ENCODE data around the gene C19orf53.

C19orf53 gene

DNA sequence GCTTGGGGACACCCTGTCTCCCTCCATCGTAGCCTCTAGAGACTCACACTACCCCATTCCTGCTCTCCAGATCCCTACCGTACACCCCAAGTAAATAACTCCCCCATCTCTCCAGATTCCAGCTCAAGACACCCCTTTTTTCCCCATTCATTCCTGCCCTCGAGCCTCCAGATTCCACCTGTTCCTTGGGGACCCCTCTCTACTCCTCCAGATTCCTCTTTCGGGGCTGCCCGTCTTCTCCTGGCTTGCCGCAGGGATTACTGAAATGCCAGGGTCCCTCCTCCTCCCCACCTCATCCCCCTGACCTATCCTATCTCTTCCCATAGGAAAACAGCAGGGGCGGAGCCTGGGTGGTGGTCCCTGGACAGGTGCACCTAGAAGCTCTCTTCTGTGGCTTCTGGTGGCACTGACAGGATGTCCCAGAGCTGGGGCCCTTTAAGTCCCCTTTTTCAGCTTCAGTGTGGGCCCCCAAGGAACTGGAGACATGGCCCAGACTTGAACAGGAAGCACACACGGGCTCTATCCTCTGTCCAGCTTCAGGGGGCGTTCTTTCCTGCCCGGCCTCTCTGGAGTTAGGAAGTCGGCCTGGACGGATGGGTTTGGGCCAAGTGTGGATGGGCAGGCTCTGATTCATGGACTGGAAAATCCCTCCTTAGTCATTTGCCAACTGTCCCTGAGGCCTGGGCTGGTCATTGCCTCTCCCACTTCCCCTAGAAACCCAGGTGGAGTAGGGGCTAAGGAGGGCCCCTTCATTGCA is 22.2 kb downstream of the C19orf53 start:
- DNase-seq: no peak

GRCh38 chr19:13797058-13797440 is 22.8 kb downstream of the C19orf53 start:
- no peak for DNase-seq

DNA sequence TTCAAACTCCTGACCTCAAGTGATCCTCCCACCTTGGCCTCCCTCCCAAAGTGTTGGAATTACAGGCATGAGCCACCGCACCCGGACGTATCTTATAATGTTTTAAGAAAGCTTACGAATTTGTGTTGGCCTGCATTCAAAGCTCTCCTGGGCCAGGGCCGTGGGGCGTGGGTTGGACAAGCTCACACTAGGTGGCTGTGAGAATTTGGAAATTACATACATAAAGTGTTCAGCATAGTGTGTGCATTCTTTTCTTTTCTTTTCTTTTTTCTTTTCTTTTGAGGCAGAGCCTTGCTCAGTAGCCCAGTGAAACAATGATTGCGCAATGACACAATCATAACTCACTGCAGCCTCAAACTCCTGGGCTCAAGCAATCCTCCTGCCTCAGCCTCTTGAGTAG is 23.6 kb downstream of the C19orf53 start:
- DNase-seq: no peak

DNA sequence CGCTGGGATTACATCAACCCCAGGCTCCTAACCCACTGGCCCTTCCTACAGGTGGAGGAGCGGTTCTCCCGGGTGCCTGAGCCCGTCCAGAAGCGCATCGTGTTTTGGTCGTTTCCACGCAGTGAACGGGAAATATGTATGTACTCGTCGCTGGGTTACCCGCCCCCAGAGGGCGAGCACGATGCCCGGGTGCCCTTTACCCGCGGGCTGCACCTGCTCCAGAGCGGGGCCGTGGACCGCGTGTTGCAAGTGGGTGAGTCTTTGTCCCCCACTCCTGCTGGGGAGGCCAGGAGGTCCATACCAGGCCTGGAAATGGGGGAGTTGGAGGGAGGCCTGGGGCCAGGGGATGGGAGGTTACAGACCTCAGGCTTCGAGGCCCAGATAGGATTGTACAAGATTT is 25.4 kb downstream of the C19orf53 start:
- DNase-seq: no peak

- DNase-seq: no peak
These were observed 28.8 kb downstream of the C19orf53 start for GRCh38 chr19:13803038-13803437.

GRCh38 chr19:13804830-13805683 is 30.8 kb downstream of the C19orf53 start:
- DNase-seq: no peak

DNA sequence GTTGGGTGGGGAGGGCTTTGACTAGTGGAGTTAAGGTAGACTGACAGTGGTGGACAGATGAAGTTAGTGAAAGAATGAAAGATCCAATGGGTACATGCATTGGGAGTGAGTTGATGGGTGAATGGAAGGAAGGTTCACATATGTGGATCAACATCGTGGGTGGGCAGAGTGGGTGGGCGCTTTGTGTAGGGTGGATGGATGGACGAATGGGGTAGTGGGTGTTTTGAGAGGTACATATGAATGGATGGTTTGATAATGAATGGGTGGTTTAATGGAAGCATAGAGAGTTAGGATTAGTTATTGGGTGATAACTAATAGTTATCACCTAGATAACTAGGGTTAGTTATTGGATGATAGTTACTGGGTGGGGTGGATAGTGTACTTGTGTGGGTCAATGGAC is 32.5 kb downstream of the C19orf53 start:
- no peak for DNase-seq

DNA sequence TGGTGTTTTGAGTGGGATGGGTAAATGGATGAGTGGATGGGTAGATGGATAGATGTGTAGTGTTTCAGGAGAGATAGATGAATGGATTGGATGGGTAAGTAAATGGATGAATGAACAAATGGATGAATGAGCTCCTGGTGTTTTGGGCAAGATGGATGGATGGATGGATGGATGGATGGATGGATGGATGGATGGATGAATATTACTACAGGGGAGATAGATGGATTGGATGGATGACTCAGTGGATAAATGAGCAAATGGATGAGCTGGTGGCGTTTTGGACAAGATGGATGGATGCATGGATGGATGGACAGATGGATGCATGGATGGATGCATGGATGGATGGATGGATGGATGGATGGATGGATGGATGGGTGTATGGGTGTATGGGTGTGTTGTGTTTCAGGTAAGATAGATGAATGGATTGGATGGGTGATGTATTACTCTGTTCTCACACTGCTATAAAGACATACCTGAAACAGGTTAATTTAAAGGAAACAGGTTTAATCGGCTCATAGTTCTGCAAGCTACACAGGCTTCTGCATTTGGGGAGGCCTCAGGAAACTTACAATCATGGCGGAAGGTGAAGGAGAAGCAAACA is 33.3 kb downstream of the C19orf53 start:
- no peak for DNase-seq

- no peak for DNase-seq
These were observed 34.6 kb downstream of the C19orf53 start for GRCh38 chr19:13808856-13809255.

GRCh38 chr19:13812544-13812943 is 38.3 kb downstream of the C19orf53 start:
- no peak for DNase-seq

DNA sequence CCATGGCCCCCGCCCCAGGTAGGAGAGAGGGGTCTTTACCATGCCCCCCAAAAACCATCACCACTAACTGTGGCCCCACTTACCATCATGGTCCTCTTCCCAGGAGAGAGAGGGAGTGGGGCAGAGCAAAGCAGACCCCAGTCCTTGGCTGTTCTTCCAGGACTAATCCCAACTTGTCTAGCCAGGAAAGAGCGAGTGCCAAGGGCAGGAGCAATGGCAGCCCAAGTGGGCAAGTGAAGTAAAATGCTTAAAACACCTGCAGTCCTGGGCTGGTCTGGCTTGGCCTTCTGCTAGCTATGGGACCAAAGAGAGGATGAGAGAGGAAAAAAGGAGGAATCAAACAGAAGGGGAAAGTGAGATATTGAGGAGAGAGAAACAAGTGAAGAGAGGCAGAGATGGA is 38.9 kb downstream of the C19orf53 start:
- DNase-seq: no peak

DNA sequence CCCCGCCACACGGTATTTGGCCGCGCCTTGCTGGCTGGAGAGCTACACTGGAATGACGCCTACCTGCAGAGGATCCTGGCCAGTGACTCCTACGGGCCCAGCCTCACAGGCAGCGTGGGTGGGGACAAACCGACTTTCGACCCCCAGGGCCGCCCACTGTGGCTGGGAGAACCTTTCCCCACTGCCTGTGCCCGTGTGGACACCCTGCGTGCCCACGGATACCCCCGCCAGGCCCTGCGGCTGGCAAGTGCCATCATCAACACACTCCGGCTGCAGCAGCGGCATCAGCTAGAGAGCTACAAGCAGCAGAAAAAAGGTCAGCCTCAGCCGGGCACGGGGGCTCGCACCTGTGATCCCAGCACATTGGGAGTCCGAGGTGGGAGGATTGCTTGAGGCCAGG is 40.3 kb downstream of the C19orf53 start:
- no peak for DNase-seq

DNA sequence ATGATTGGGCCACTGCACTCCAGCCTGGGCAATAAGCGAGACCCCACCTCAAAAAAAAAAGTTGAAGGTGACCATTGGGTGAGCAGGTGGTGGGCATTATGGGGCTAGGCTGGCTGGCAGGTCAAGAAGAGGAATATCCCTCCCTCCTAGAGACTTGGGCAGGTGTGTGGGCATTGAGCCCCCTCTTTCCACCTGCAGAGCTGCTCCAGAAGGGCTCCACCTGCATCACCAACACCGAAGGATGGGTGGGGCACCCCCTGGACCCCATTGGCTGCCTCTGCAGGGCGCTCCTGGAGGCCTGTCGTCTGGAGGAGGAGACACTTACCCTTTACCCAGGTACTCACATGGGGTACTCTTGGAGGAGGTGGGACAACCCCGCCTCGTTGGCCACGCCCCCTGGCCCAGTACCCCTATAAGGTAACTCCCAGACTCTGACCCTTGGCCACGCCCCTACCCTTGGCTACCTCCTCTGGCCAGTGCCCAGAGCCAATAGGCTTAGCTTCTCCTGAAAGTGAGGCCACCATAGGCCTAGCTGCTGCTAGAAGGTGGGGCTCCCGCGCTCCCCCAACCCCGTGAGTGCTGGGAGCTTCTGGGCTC is 42.9 kb downstream of the C19orf53 start:
- no peak for DNase-seq

GRCh38 chr19:13817615-13818371 is 43.5 kb downstream of the C19orf53 start:
- DNase-seq: peak; percentile 11

DNA sequence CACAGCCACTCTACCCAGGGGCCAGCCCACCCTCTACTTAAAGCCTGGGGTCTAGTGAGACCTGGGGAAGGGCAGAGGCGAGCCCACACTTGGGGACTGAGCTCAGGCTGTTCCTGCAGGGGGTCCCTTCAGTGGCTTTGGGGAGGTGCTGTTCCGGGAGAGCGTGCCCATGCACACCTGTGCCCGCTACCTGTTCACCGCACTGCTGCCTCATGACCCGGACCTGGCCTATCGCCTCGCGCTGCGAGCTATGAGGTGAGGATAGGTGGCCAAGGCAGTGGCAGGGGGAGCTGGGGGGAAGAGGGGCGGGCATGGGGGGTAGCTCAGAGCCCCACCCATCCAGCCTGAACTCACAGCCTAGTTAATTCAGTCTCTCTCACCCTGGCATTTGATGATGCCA is 45.0 kb downstream of the C19orf53 start:
- no peak for DNase-seq

- DNase-seq: no peak
These were observed 47.0 kb downstream of the C19orf53 start for GRCh38 chr19:13821292-13821691.

GRCh38 chr19:13823256-13823655 is 49.0 kb downstream of the C19orf53 start:
- no peak for DNase-seq

DNA sequence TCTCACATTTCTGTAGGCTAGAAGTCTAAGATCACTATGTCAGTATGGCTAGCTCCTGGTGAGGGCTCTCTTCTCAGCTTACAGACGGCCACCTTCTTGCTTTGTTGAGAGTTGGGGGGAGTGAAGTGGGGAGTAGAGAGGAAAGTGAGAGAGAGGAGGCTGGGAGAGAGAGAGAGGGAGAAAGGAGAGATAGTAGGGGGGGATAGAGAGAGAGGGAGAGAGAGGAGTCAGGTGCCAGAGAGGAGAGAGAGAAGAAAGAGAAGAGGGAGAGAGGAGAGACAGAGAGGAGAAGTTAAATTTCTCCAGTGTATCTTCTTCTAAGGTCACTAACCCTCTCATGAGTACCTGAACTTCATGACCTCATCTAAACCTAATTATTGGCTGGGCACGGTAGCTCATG is 49.6 kb downstream of the C19orf53 start:
- no peak for DNase-seq

- no peak for DNase-seq
These were observed 50.4 kb downstream of the C19orf53 start for GRCh38 chr19:13824703-13825102.

DNA sequence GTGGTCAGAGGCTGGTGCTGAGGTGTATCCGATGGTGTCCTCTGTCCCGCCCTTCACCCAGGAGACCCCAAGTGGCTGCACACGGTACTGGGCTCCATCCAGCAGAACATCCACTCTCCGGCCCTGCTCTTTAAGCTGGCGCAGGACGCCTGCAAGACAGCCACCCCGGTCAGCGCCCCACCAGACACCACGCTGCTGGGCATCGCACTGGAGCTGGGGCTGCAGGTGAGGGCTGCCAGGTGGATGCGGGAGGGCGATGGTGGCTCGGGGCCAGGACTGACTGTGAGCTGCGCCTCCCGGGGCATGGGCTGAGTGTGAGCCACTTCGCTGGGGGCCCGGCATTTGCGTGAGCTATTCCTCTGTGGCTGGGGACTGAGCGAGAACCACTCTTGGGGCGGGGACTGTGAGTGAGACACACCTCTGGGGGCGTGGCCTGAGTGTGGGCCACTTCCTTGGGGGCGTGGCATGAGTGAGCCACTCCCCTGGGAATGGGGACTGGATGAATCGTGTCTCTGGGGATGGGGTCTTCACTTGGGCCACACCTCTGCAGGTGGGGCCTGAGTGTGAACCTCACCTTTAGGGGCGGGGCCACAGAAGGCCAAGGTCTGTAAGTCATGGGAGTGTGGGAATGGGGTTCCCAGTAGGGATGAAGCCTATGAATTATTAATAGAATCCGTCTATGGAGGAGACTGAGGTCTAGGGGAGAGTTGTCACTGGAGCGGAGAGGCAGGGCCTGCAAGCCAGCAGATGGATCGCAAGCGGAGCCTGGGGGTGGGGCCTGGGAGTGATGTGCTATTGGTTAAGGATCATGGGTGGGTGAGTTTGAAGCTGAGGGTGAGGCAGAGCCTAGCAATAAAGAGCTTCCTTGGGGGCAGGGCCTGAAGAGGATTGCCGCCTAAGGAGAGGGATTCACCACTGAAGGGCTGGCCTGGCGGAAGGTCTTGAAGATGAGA is 51.5 kb downstream of the C19orf53 start:
- no peak for DNase-seq

DNA sequence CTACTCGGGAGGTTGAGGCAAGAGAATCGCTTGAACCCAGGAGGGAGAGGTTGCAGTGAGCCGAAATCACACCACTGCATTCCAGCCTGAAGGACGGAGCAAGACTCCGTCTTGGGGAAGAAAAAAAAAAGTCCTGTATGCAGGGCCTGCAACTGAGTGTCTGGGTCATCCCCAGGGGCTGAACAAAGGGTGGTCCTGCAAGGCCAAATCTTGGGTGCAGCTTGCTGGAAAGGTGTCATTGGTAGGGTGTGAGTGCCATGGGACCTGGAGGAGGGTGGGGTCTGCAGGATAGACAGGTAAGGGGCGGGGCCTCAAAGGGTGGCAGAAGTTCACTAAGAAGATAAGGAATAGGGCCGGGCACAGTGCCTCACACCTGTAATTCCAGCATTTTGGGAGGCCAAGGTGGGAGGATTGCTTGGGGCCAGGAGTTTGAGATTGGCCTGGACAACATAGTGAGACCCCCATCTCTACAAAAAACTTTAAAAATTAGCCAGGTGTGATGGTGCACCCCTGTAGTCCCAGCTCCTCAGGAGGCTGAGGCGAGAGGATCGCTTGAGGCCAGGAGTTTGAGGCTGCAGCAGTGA is 52.5 kb downstream of the C19orf53 start:
- no peak for DNase-seq
